Measurements from ENCODE around the gene MBOAT7. TPM values are rescaled to one million over a fixed set of nuclear protein-coding genes. Genes with fewer than 3 reads are reported as not detected.

Gene MBOAT7
- total and polyA plus RNA-seq, 2 of the 8 experiments (the other 6 are each of a cell fraction or from before 2014, with no cell fraction given) = 85.5 to 90.9 TPM

GRCh38 chr19:54191011-54191810 lies 1.8 kb upstream of the MBOAT7 start, which contains the start of gene TSEN34 (continued):
- TF ChIP-seq SUZ12 (IDR thresholded peaks at IDR 0.05; ENCODE audit: low read length) (no peak), SIX5 (IDR thresholded peaks at IDR 0.05; ENCODE audit: low read depth, low read length) (no peak), SP2 (IDR thresholded peaks at IDR 0.05; ENCODE audit: low read length) (no peak), E2F6 (IDR thresholded peaks at IDR 0.05) (0 out of 2 replicates have a peak, but pooled peaks have one; percentile 3), RXRA (IDR thresholded peaks at IDR 0.05; ENCODE audit: insufficient read depth, low read depth, low read length) (no peak), RBBP5 (IDR thresholded peaks at IDR 0.05; ENCODE audit: borderline replicate concordance, low read depth, low read length) (no peak), BRCA1 (IDR thresholded peaks at IDR 0.05; ENCODE audit: low read depth, low read length) (no peak), CREB1 (IDR thresholded peaks at IDR 0.05) (no peak; the same call in none of the 2 replicates), BCL11A (IDR thresholded peaks at IDR 0.05; ENCODE audit: low read depth in 2 of 2, low read length in 2 of 2) (no peak), MAX (IDR thresholded peaks at IDR 0.05) (no peak), GTF2F1 (IDR thresholded peaks at IDR 0.05; ENCODE audit: borderline replicate concordance, low read depth, low read length) (no peak), TCF12 (IDR thresholded peaks at IDR 0.05; ENCODE audit: low read depth, low read length) (no peak), GABPA (IDR thresholded peaks at IDR 0.05; ENCODE audit: borderline replicate concordance, insufficient read depth, low read length) (no peak), CTBP2 (IDR thresholded peaks at IDR 0.05; ENCODE audit: borderline replicate concordance, insufficient read depth, insufficient read length, low read length) (no peak), BACH1 (IDR thresholded peaks at IDR 0.05; ENCODE audit: low read length) (no peak), EZH2 (IDR thresholded peaks at IDR 0.05; ENCODE audit: low read depth, low read length, severe bottlenecking) (no peak), RFX5 (IDR thresholded peaks at IDR 0.05; ENCODE audit: borderline replicate concordance, low read depth, low read length) (no peak), KDM4A (IDR thresholded peaks at IDR 0.05; ENCODE audit: low read depth, low read length, severe bottlenecking) (peak; percentile 84), POLR2AphosphoS5 (IDR thresholded peaks at IDR 0.05; ENCODE audit: low read depth, low read length) (peak; percentile 44; the same call in 1 of the 2 replicates), CBX5 (IDR thresholded peaks at IDR 0.05; ENCODE audit: low read depth, low read length) (no peak), JUND (IDR thresholded peaks at IDR 0.05; ENCODE audit: low read length) (no peak), POLR2A (IDR thresholded peaks at IDR 0.05; ENCODE audit: control extremely low read depth in 1 of 2, low read depth in 2 of 2, low read length in 2 of 2) (peak; percentile 46 to 59; a peak in 2 of 3 replicates), CBX8 (IDR thresholded peaks at IDR 0.05; ENCODE audit: borderline replicate concordance, low read depth, low read length) (no peak), CHD2 (IDR thresholded peaks at IDR 0.05; ENCODE audit: low read length) (no peak), SP4 (IDR thresholded peaks at IDR 0.05; ENCODE audit: low read length) (no peak)
